Right lobe of liver (tissue), 6 donors: ENCODE data around the gene UTF1. TPM values are rescaled to one million over a fixed set of nuclear protein-coding genes. Genes with fewer than 3 reads are reported as not detected.

ENCODE experiments used
- ATAC-seq, 4 donors: fragments of 200-7000 bp; cut with Tn5 transposase; one replicate each; pipeline ENCODE4 v1.9.1; 2020; ENCODE audit warnings: mild to moderate bottlenecking in 4 of 4, moderate library complexity in 4 of 4
- DNase-seq, 3 donors: peaks; one replicate each; pipeline ENCODE4 v3.0.0-alpha.2; 2020
- H3K27ac ChIP-seq, 3 donors: fragments of 200-600 bp; one replicate each; pipeline ENCODE4 v1.8.0; 2022
- H3K27me3 ChIP-seq, 2 donors: fragments of 200-600 bp; one replicate each; pipeline ENCODE4 v1.8.0; 2022
- H3K36me3 ChIP-seq, 4 donors: fragments of 200-600 bp; sonication (generic) in 1 of 4; one replicate each; pipeline versions ENCODE4 v1.5.1 to v1.8.0; 2017 to 2022; ENCODE audit warnings: control low read depth in 1 of 4
- H3K4me1 ChIP-seq, 4 donors: fragments of 200-600 bp; sonication (generic) in 1 of 4; one replicate each; pipeline versions ENCODE4 v1.5.1 to v1.8.0; 2017 to 2022; ENCODE audit warnings: control low read depth in 1 of 4
- H3K4me3 ChIP-seq, 3 donors: fragments of 200-600 bp; one replicate each; pipeline ENCODE4 v1.8.0; 2022
- H3K9me3 ChIP-seq, 4 donors: fragments of 200-600 bp; sonication (generic) in 1 of 4; one replicate each; pipeline versions ENCODE4 v1.5.1 to v1.8.0; 2017 to 2022; ENCODE audit warnings: control low read depth in 1 of 4
- CTCF ChIP-seq, 4 donors: fragments of 200-600 bp in 3 of 4; fragments of 450-650 bp in 1 of 4; IDR thresholded peaks; one replicate each; pipeline versions ENCODE4 v1.5.1 to v1.8.0; 2016 to 2022; ENCODE audit warnings: antibody characterized with exemption in 4 of 4, mild to moderate bottlenecking in 2 of 4
- POLR2A ChIP-seq: fragments of 450-650 bp; IDR thresholded peaks from one replicate; pipeline ENCODE4 v1.6.1; 2017; ENCODE audit warnings: antibody characterized with exemption, mild to moderate bottlenecking
- WGBS: methylation state at CpG from one replicate; pipeline ENCODE4 v1.1.6; 2018; ENCODE audit warnings: low coverage, low lambda C conversion rate; ENCODE audit not compliant: insufficient coverage; ENCODE audit errors: missing lambda C conversion rate; 5-methylcytosine and 5-hydroxymethylcytosine counted together
- intact Hi-C, 2 donors: fragments of 100-400 bp; cut with DNase I; formaldehyde crosslinking; loops; one replicate each; pipeline versions ENCODE4 v1.11.2 to v1.14.1; 2022
- total RNA-seq, 6 experiments: library from RNA; depleted of rRNA in 2 of 6; stranded (reverse); fragments of >200 nt in 2 of 6; fragmentation: NEBNext Ultra II Directional in 3 of 6; extraction: Animal tissue kit (Norgen Biotek cat#: 25700) in 3 of 6; gene quantifications; one replicate each; pipeline versions ENCODE4 v1.1.0 to v1.2.4, GENCODE V29; 2016 to 2023
- donor health status: DM: no; HTN: yes; CAD: no.
- donor health status: DM: no; HTN: no; CAD: no.
- donor health status: DM: no; HTN: no; CAD: no.
- donor health status: DM: no; HTN: yes; CAD: no.
- donor health status: DM: no; HTN: yes; CAD: no.

UTF1 gene
- total RNA-seq, 6 experiments from 2014 or later = not detected

GRCh38 chr10:133207041-133207600, 22.9 kb upstream of the UTF1 start:
- Histone ChIP-seq H3K4me3 (no peak overlapping the region), H3K27ac (no peak overlapping the region), H3K27me3 (no peaks in the 10 kb centered on the region), H3K36me3 (no peaks in the 10 kb centered on the region), H3K9me3 (no peaks in the 10 kb centered on the region), H3K4me1 (no peaks in the 10 kb centered on the region)
- no peak for TF ChIP-seq CTCF (IDR thresholded peaks at IDR 0.05)
- no peak for TF ChIP-seq POLR2A
- intact Hi-C loops = no loop called here
- ATAC-seq (no peak), DNase-seq (no peak)
- 60% methylated on average over 5 of the region's 36 CpGs for WGBS

GRCh38 chr10:133207627-133208026, 22.4 kb upstream of the UTF1 start:
- Histone ChIP-seq H3K27me3 (no peaks in the 10 kb centered on the region), H3K4me3 (no peak overlapping the region), H3K4me1 (no peaks in the 10 kb centered on the region), H3K27ac (no peak overlapping the region), H3K9me3 (no peaks in the 10 kb centered on the region), H3K36me3 (no peaks in the 10 kb centered on the region)
- DNase-seq (no peak), ATAC-seq (no peak)
- WGBS = no CpG with 5 or more reads among the region's 17 CpGs
- TF ChIP-seq POLR2A = no peak
- TF ChIP-seq CTCF (IDR thresholded peaks at IDR 0.05) = no peak
- intact Hi-C loops = no loop called here

- TF ChIP-seq CTCF (IDR thresholded peaks at IDR 0.05) (no peak), POLR2A (no peak)
- Histone ChIP-seq H3K27me3 (no peaks in the 10 kb centered on the region), H3K36me3 (no peaks in the 10 kb centered on the region), H3K4me1 (no peaks in the 10 kb centered on the region), H3K27ac (no peak overlapping the region), H3K4me3 (no peak overlapping the region), H3K9me3 (no peaks in the 10 kb centered on the region)
- no peak for ATAC-seq
- intact Hi-C loops = no loop called here
- 81% methylated on average over 7 of the region's 18 CpGs for WGBS
- no peak for DNase-seq
Observed at GRCh38 chr10:133208466-133208865, 21.6 kb upstream of the UTF1 start.

GRCh38 chr10:133209117-133209516, 20.9 kb upstream of the UTF1 start:
- WGBS = 93% methylated on average over 6 of the region's 14 CpGs
- Histone ChIP-seq H3K36me3 (no peaks in the 10 kb centered on the region), H3K27ac (no peak overlapping the region), H3K27me3 (no peaks in the 10 kb centered on the region), H3K9me3 (no peaks in the 10 kb centered on the region), H3K4me3 (no peak overlapping the region), H3K4me1 (no peaks in the 10 kb centered on the region)
- DNase-seq (no peak), ATAC-seq (no peak)
- intact Hi-C loops = no loop called here
- no peak for TF ChIP-seq POLR2A
- no peak for TF ChIP-seq CTCF (IDR thresholded peaks at IDR 0.05)

GRCh38 chr10:133209641-133210040, 20.4 kb upstream of the UTF1 start:
- WGBS = no CpG with 5 or more reads among the region's 20 CpGs
- TF ChIP-seq POLR2A (no peak), CTCF (IDR thresholded peaks at IDR 0.05) (no peak)
- no peak overlapping the region for H3K4me3 ChIP-seq
- no peaks in the 10 kb centered on the region for H3K4me1 ChIP-seq
- DNase-seq = no peak
- H3K36me3 ChIP-seq = no peaks in the 10 kb centered on the region
- no peaks in the 10 kb centered on the region for H3K9me3 ChIP-seq
- intact Hi-C loops = no loop called here
- H3K27me3 ChIP-seq = no peaks in the 10 kb centered on the region
- no peak for ATAC-seq
- no peak overlapping the region for H3K27ac ChIP-seq
